GM23248 (cell line): Measurements from ENCODE around the gene KREMEN1. TPM values are rescaled to one million over a fixed set of nuclear protein-coding genes. Genes with fewer than 3 reads are reported as not detected.

ENCODE experiments used
- DNase-seq: peaks from one replicate; pipeline ENCODE4 v3.0.0-alpha.2; 2015
- H2AFZ ChIP-seq: fragments of 200-600 bp; sonication (generic); 2 replicates; pipeline ENCODE4 v1.6.1; 2016; ENCODE audit warnings: antibody characterized with exemption
- H3F3A ChIP-seq: fragments of 200-600 bp; sonication (generic); 2 replicates; pipeline ENCODE4 v1.6.1; 2016; ENCODE audit warnings: mild to moderate bottlenecking, antibody characterized with exemption, mixed run types; ENCODE audit not compliant: insufficient read depth
- H3K27ac ChIP-seq: fragments of 200-600 bp; sonication (generic); 2 replicates; pipeline ENCODE4 v1.5.1; 2016; ENCODE audit warnings: mild to moderate bottlenecking
- H3K27me3 ChIP-seq: fragments of 200-600 bp; sonication (generic); replicated peaks from 2 replicates; pipeline ENCODE4 v1.6.1; 2016; ENCODE audit warnings: mild to moderate bottlenecking; ENCODE audit not compliant: insufficient read depth
- H3K36me3 ChIP-seq: fragments of 200-600 bp; sonication (generic); 2 replicates; pipeline ENCODE4 v1.6.1; 2016; ENCODE audit warnings: low read depth, mild to moderate bottlenecking
- H3K4me1 ChIP-seq: fragments of 200-600 bp; sonication (generic); 2 replicates; pipeline ENCODE4 v1.6.1; 2016; ENCODE audit warnings: mild to moderate bottlenecking; ENCODE audit not compliant: insufficient read depth
- H3K4me2 ChIP-seq: fragments of 200-600 bp; sonication (generic); one replicate; pipeline ENCODE4 v1.6.1; 2016; ENCODE audit warnings: mild to moderate bottlenecking; ENCODE audit not compliant: unreplicated experiment
- H3K4me3 ChIP-seq: fragments of 200-600 bp; sonication (generic); 2 replicates; pipeline ENCODE4 v1.5.1; 2016; ENCODE audit warnings: mild to moderate bottlenecking
- H3K79me2 ChIP-seq: fragments of 200-600 bp; sonication (generic); 2 replicates; pipeline ENCODE4 v1.6.1; 2016; ENCODE audit warnings: mild to moderate bottlenecking; ENCODE audit not compliant: insufficient read depth
- H3K9ac ChIP-seq: fragments of 200-600 bp; sonication (generic); 2 replicates; pipeline ENCODE4 v1.6.1; 2016; ENCODE audit warnings: mild to moderate bottlenecking
- H3K9me2 ChIP-seq: fragments of 200-600 bp; sonication (generic); 2 replicates; pipeline ENCODE4 v1.6.1; 2016; ENCODE audit warnings: mixed run types, mild to moderate bottlenecking, moderate library complexity; ENCODE audit not compliant: insufficient read depth
- H3K9me3 ChIP-seq: fragments of 200-600 bp; sonication (generic); one replicate; pipeline ENCODE4 v1.6.1; 2017; ENCODE audit warnings: low read depth
- H4K20me1 ChIP-seq: fragments of 200-600 bp; sonication (generic); 2 replicates; pipeline ENCODE4 v1.6.0; 2016; ENCODE audit not compliant: insufficient read depth
- EZH2 ChIP-seq: fragments of 200-600 bp; sonication (generic); IDR thresholded peaks from 2 replicates; pipeline ENCODE4 v1.6.1; 2018; ENCODE audit warnings: antibody characterized with exemption, mild to moderate bottlenecking; ENCODE audit not compliant: insufficient read depth, poor library complexity, severe bottlenecking
- EZH2phosphoT487 ChIP-seq: fragments of 200-600 bp; sonication (generic); IDR thresholded peaks from 2 replicates; pipeline ENCODE4 v1.6.1; 2018; ENCODE audit warnings: antibody characterized with exemption, moderate library complexity, mild to moderate bottlenecking, low read depth; ENCODE audit not compliant: insufficient read depth
- WGBS, 2 experiments: methylation state at CpG; one replicate each; pipeline ENCODE4 v1.1.6; 2015 to 2017; ENCODE audit warnings: low lambda C conversion rate in 2 of 2, low coverage in 1 of 2; ENCODE audit errors: missing lambda C conversion rate in 2 of 2; 5-methylcytosine and 5-hydroxymethylcytosine counted together
- in situ Hi-C: fragments of 300-500 bp; cut with MboI; formaldehyde crosslinking; loops from 2 replicates; pipeline ENCODE4 v1.15.0; 2020
- polyA plus RNA-seq: library from polyadenylated mRNA; unstranded; fragments of >200 nt; fragmentation: Nextera tagmentation; extraction: Ambion mirVana; gene quantifications from 2 replicates; pipeline ENCODE4 v1.2.1, GENCODE V29; 2016
- total RNA-seq: library from RNA; depleted of rRNA; stranded (reverse); fragments of >200 nt; shearing (Covaris generic); gene quantifications from 2 replicates; pipeline ENCODE4 v1.2.3, GENCODE V29; 2014

Gene KREMEN1
- total and polyA plus RNA-seq, 2 experiments from 2014 or later, result 4.3 to 4.4 TPM

DNA sequence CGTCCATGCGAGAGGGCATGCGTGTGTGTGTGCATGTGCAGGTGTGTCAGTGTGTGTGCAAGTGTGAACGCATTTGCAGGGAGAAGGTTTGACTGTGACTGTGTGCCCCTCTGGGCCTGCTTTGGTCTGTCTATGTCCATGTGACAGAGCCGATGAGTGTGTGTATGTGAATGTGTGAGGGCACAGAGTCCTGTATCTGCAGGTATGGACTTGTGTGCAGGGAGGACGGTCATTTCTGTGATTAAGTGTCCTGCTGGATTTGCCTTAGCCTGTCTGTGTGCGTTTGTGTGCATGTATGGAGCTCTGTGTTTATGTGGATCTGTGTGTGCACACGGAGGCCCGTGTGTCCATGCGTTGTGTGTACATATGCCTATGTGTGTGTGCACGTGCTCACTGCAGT lies 138.2 kb downstream of the KREMEN1 start:
- Histone ChIP-seq H4K20me1 (no peaks in the 10 kb centered on the region), H3F3A (no peaks in the 10 kb centered on the region), H3K9me2 (no peaks in the 10 kb centered on the region), H3K4me2 (no peak overlapping the region), H3K27ac (no peak overlapping the region), H3K4me1 (no peaks in the 10 kb centered on the region), H3K27me3 (peaks cover 23% of the 10 kb centered on the region), H3K9ac (no peak overlapping the region), H3K4me3 (no peak overlapping the region), H2AFZ (no peak overlapping the region), H3K79me2 (no peaks in the 10 kb centered on the region), H3K36me3 (no peaks in the 10 kb centered on the region), H3K9me3 (no peaks in the 10 kb centered on the region)
- in situ Hi-C loops, result no loop called here
- DNase-seq, result no peak
- TF ChIP-seq EZH2 (no peak), EZH2phosphoT487 (no peak)
- whole genome bisulfite sequencing, 2 experiments, result 71 to 76% methylated on average over 11 of the region's 11 CpGs

DNA sequence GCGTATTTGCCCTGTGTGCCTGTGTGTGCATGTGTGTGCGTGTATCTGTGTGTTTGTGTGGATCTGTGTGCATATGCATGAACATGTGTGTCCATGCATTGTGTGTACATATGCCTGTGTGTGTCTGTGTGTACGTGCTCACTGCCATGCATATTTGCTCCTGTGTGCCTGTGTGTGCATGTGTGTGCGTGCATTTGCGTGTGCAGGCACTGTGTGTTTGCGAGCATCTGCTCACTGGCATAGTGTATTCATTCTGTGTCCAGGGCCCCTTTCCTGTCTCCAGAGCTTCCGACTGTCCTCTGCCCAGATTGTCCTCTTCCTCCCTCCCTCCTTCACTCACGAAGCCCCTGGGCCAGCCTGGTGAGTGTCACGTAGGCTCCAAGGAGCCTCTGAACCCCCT lies 138.6 kb downstream of the KREMEN1 start:
- Histone ChIP-seq H3K27me3 (peaks cover 19% of the 10 kb centered on the region), H3K36me3 (no peaks in the 10 kb centered on the region), H3K9ac (no peak overlapping the region), H3F3A (no peaks in the 10 kb centered on the region), H3K4me3 (no peak overlapping the region), H4K20me1 (no peaks in the 10 kb centered on the region), H3K79me2 (no peaks in the 10 kb centered on the region), H3K27ac (no peak overlapping the region), H3K9me2 (no peaks in the 10 kb centered on the region), H2AFZ (no peak overlapping the region), H3K4me2 (no peak overlapping the region), H3K9me3 (no peaks in the 10 kb centered on the region), H3K4me1 (no peaks in the 10 kb centered on the region)
- WGBS, 2 experiments, result 84 to 87% methylated on average over 9 of the region's 9 CpGs
- TF ChIP-seq EZH2 (no peak), EZH2phosphoT487 (no peak)
- in situ Hi-C loops, result no loop called here
- DNase-seq, result no peak

- DNase-seq, result no peak
- H3K79me2 ChIP-seq, result no peaks in the 10 kb centered on the region
- no peaks in the 10 kb centered on the region for H3K36me3 ChIP-seq
- no peak overlapping the region for H2AFZ ChIP-seq
- no peak overlapping the region for H3K4me2 ChIP-seq
- no peaks in the 10 kb centered on the region for H3K9me3 ChIP-seq
- peaks cover 7% of the 10 kb centered on the region for H3K27me3 ChIP-seq
- H3K4me1 ChIP-seq, result no peaks in the 10 kb centered on the region
- 69 to 73% methylated on average over 11 of the region's 11 CpGs for WGBS, 2 experiments
- no peaks in the 10 kb centered on the region for H3K9me2 ChIP-seq
- in situ Hi-C loops, result no loop called here
- H4K20me1 ChIP-seq, result no peaks in the 10 kb centered on the region
- TF ChIP-seq EZH2, result no peak
- no peak for TF ChIP-seq EZH2phosphoT487
- no peak overlapping the region for H3K4me3 ChIP-seq
- no peaks in the 10 kb centered on the region for H3F3A ChIP-seq
- H3K27ac ChIP-seq, result no peak overlapping the region
- H3K9ac ChIP-seq, result no peak overlapping the region
Measured at GRCh38 chr22:29212743-29213142, 139.9 kb downstream of the KREMEN1 start.

DNA sequence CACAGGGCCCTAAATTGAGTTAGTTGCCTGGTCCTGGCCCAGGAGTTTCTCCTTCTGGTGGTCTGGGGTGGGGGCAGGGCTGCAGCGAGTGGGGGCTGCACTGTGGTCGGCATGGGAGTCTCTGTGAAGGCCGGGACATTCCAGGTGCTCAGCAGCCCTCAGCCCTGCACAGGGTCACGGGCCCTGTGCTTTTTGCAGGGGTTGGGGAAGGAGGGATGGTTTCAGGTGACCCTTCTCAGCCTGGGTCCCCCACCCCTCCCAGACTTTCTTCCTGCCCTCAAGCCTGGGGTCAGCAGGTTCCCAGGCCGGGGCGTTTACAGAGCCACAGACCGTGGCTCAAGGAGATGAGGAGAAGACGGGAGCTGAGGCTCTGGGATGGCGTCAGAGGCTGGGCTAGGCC lies 140.7 kb downstream of the KREMEN1 start:
- no peak for TF ChIP-seq EZH2phosphoT487
- TF ChIP-seq EZH2, result no peak
- in situ Hi-C loops, result no loop called here
- no peak overlapping the region for H3K4me3 ChIP-seq
- H3K4me2 ChIP-seq, result no peak overlapping the region
- no peak overlapping the region for H2AFZ ChIP-seq
- WGBS, 2 experiments, result 60 to 64% methylated on average over 9 of the region's 9 CpGs
- no peaks in the 10 kb centered on the region for H3K36me3 ChIP-seq
- no peaks in the 10 kb centered on the region for H3K79me2 ChIP-seq
- no peak overlapping the region for H3K9ac ChIP-seq
- H3K27ac ChIP-seq, result no peak overlapping the region
- H3K27me3 ChIP-seq, result peaks cover 7% of the 10 kb centered on the region
- H3K9me3 ChIP-seq, result no peaks in the 10 kb centered on the region
- H3K4me1 ChIP-seq, result no peaks in the 10 kb centered on the region
- no peaks in the 10 kb centered on the region for H3K9me2 ChIP-seq
- H4K20me1 ChIP-seq, result no peaks in the 10 kb centered on the region
- DNase-seq, result no peak
- H3F3A ChIP-seq, result no peaks in the 10 kb centered on the region

- no peak overlapping the region for H2AFZ ChIP-seq
- no peaks in the 10 kb centered on the region for H3K9me2 ChIP-seq
- no peak for DNase-seq
- H3K36me3 ChIP-seq, result no peaks in the 10 kb centered on the region
- H3F3A ChIP-seq, result no peaks in the 10 kb centered on the region
- WGBS, 2 experiments, result 83 to 88% methylated on average over 6 of the region's 6 CpGs
- no peaks in the 10 kb centered on the region for H4K20me1 ChIP-seq
- no peak overlapping the region for H3K9ac ChIP-seq
- no peak overlapping the region for H3K4me2 ChIP-seq
- H3K27me3 ChIP-seq, result peaks cover 7% of the 10 kb centered on the region
- in situ Hi-C loops, result no loop called here
- TF ChIP-seq EZH2phosphoT487 (no peak), EZH2 (no peak)
- H3K4me3 ChIP-seq, result no peak overlapping the region
- no peaks in the 10 kb centered on the region for H3K4me1 ChIP-seq
- H3K79me2 ChIP-seq, result no peaks in the 10 kb centered on the region
- H3K9me3 ChIP-seq, result no peaks in the 10 kb centered on the region
- H3K27ac ChIP-seq, result no peak overlapping the region
Measured at GRCh38 chr22:29214232-29214631, 141.4 kb downstream of the KREMEN1 start.
